ENCODE measurements around the gene CDCA4.

Gene CDCA4

DNA sequence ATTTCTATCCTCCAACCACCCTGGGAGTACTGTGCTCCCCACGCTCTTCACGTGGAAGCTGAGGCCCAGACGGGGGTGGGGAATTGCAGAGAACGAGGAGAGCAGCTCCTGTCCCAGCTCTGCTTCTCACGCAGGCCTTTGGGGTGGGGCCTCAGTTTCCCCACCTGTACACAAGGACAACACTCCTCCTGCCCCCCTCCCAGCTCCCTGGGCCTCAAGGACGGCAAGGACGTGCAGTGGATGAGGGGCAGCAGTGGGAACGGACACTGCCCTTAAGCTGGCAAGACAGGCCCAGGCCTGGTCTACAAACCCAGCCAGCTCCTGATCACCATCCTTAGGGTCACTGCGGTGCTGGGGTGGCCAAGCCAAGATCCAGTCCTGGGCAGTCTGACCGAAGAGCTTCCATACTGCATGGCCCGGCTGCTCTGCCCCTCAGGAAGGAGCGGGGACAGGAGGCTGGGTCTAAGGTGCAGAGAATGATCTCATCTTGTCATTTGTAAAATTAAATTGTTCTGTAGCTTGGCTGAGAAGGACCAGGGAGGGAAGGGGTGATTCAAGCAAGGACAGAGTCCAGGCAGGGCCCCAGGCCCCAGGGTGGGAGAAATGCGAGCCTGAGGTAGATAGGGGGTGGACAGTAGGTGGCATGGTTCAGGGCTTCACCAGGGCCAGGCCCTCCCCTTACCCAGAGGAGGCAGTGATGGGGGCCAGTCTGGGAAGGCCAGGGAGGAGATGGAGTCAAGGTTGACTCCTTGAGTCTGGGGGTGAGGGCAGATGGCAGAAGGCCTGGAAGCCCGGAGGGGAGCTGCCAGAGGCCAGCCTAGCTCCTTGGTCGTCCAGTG lies 36.6 kb downstream of the CDCA4 start:
- H3K79me1 ChIP-seq (ENCODE audit: low read length), result no peaks in the 10 kb centered on the region
- no peaks in the 10 kb centered on the region for H3K79me2 ChIP-seq (ENCODE audit: control insufficient read depth, insufficient read depth, low read length)
- H3K4ac ChIP-seq (ENCODE audit: low read depth, low read length), result no peak overlapping the region
- H3K56ac ChIP-seq (ENCODE audit: low read length), result peak overlapping the region; percentile 10
- H2AK5ac ChIP-seq (ENCODE audit: low read length), result no peak overlapping the region
- H3K4me2 ChIP-seq (ENCODE audit: low read length), result no peak overlapping the region
- H3K4me3 ChIP-seq (ENCODE audit: low read length), result no peak overlapping the region
- H3K36me3 ChIP-seq (ENCODE audit: control insufficient read depth, insufficient read depth, low read length), result no peaks in the 10 kb centered on the region
- H3K27ac ChIP-seq (ENCODE audit: low read depth, low read length), result no peak overlapping the region
- H3K23ac ChIP-seq (ENCODE audit: low read length), result no peak overlapping the region
- no peaks in the 10 kb centered on the region for H3K27me3 ChIP-seq (ENCODE audit: insufficient read depth, low read length, poor library complexity)
- H4K8ac ChIP-seq (ENCODE audit: low read depth, low read length), result no peak overlapping the region
- H4K5ac ChIP-seq (ENCODE audit: low read length), result no peak overlapping the region
- no CpG with 5 or more reads among the region's 15 CpGs for WGBS (ENCODE audit: extremely low coverage, insufficient coverage, low lambda C conversion rate)
- no peak for DNase-seq
- H3K9ac ChIP-seq (ENCODE audit: low read length), result no peak overlapping the region
- no peak overlapping the region for H2BK15ac ChIP-seq (replicated peaks; ENCODE audit: low read depth)
- no peak overlapping the region for H3K18ac ChIP-seq (ENCODE audit: low read length)
- H3K4me1 ChIP-seq (ENCODE audit: control insufficient read depth, low read depth, low read length), result no peaks in the 10 kb centered on the region
- H2BK120ac ChIP-seq (ENCODE audit: low read depth, low read length), result no peak overlapping the region
- no peak overlapping the region for H2BK5ac ChIP-seq (ENCODE audit: low read length)

DNA sequence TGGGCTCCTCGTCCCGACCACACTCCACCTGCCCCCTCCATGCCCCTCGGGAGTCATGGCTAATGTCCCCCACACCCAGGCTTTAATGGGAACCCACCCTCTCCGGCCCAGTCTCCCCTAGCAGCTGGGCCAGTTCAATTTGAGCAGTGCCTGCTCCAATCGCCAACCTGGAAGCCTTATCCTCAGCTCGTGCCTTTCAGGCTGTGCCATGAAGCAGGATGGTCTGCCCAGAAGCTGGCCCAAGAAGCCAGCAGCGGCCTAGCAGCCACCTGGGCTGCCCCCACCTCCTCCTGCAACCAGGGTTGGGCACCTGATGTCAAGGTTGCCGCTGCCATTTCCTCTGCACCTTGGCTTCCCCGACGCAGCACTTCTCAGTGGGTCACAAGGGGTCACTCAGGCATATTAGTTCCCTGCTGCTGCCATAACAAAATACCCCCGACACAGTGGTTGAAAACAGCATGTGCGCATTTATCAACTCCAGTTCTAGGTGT lies 37.6 kb downstream of the CDCA4 start:
- H4K8ac ChIP-seq (ENCODE audit: low read depth, low read length), result no peak overlapping the region
- no peak overlapping the region for H3K9ac ChIP-seq (ENCODE audit: low read length)
- no peak overlapping the region for H2BK5ac ChIP-seq (ENCODE audit: low read length)
- no CpG with 5 or more reads among the region's 12 CpGs for WGBS (ENCODE audit: extremely low coverage, insufficient coverage, low lambda C conversion rate)
- H4K5ac ChIP-seq (ENCODE audit: low read length), result no peak overlapping the region
- H3K4me1 ChIP-seq (ENCODE audit: control insufficient read depth, low read depth, low read length), result no peaks in the 10 kb centered on the region
- H3K79me1 ChIP-seq (ENCODE audit: low read length), result no peaks in the 10 kb centered on the region
- DNase-seq, result no peak
- no peak overlapping the region for H3K23ac ChIP-seq (ENCODE audit: low read length)
- no peak overlapping the region for H3K4me3 ChIP-seq (ENCODE audit: low read length)
- H3K4ac ChIP-seq (ENCODE audit: low read depth, low read length), result no peak overlapping the region
- no peak overlapping the region for H2BK120ac ChIP-seq (ENCODE audit: low read depth, low read length)
- no peak overlapping the region for H3K18ac ChIP-seq (ENCODE audit: low read length)
- H3K27ac ChIP-seq (ENCODE audit: low read depth, low read length), result no peak overlapping the region
- no peaks in the 10 kb centered on the region for H3K36me3 ChIP-seq (ENCODE audit: control insufficient read depth, insufficient read depth, low read length)
- H3K27me3 ChIP-seq (ENCODE audit: insufficient read depth, low read length, poor library complexity), result no peaks in the 10 kb centered on the region
- H3K79me2 ChIP-seq (ENCODE audit: control insufficient read depth, insufficient read depth, low read length), result no peaks in the 10 kb centered on the region
- H3K56ac ChIP-seq (ENCODE audit: low read length), result no peak overlapping the region
- H2BK15ac ChIP-seq (replicated peaks; ENCODE audit: low read depth), result no peak overlapping the region
- H3K4me2 ChIP-seq (ENCODE audit: low read length), result no peak overlapping the region
- H2AK5ac ChIP-seq (ENCODE audit: low read length), result no peak overlapping the region

DNA sequence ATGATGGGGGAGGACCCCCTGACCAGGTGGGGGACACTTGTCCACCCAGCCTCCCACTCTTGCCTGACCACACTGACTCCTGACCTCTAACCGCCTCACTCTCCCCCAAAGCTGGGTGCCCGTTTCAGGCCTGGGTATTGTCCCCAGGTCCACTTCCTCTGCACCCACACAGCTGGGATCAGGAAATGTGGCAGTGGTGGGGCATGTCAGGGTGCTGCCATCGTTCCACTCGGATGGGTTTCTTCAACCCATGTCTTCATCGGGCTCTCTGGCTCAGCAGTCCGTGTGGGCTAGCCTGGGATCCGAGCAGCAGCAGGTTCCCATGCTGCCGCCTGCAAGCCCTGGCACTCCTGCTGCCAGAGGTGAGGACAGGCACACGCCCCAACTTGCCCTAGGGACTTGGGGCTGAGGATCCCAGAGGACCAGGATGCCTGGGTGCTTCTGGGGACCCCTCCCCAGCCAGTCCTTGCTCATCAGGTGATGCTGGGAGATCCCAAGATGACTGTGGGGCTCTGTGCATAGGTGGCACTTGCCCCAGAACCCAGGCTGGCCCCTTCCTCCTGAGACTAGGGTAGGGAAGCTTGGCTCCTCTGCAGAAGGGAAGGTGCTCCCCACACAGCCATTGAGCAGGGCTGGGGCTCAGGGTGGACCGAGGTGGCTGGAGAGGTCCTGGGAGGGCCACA lies 38.2 kb downstream of the CDCA4 start:
- Histone ChIP-seq H3K27ac (ENCODE audit: low read depth, low read length) (no peak overlapping the region), H3K9ac (ENCODE audit: low read length) (no peak overlapping the region)
- WGBS (ENCODE audit: extremely low coverage, insufficient coverage, low lambda C conversion rate), result no CpG with 5 or more reads among the region's 10 CpGs

DNA sequence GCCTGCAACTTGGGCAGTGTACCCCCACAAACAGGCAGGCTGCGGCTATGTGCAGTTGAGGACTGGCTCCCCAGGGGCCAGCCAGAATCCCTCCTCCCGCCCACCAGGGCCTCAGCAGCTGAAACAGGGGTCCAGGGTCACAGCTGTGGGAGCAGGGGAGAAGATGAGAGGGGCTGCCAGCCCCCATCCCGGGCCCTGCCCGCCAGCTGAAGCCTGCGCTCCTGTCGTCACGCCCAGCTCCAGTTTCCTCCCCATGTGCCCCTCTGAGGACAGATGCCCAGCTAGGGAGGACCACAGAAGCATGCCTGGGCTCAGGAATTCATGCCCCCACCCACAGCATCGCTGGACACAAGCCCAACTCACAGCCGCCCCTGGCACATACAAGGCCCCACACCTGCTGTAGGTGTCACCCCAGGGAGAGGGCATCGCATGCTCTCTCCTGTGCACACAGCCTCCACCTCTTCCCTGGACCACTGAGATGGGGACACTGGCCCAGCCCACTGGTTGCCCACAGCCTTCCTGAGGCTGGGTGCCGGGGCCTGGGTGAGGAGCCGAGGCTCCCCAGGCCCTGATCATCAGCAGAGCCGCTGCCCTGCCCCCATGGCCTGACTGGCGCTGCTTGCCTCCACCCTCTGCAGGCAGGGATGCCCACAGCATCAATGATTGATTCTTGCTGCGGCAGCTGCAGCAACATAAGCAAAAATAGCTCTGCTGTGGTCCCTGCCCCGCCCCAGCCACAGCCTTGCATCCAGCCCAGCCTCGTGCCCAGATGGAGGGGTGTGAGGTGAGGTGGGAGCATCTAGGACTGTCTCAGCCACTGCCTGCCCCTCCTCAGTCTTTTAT lies 39.0 kb downstream of the CDCA4 start:
- Histone ChIP-seq H3K9ac (ENCODE audit: low read length) (no peak overlapping the region), H3K79me1 (ENCODE audit: low read length) (no peaks in the 10 kb centered on the region), H3K36me3 (ENCODE audit: control insufficient read depth, insufficient read depth, low read length) (no peaks in the 10 kb centered on the region), H2BK15ac (replicated peaks; ENCODE audit: low read depth) (no peak overlapping the region), H2AK5ac (ENCODE audit: low read length) (no peak overlapping the region), H3K18ac (ENCODE audit: low read length) (no peak overlapping the region), H3K27ac (ENCODE audit: low read depth, low read length) (no peak overlapping the region), H2BK5ac (ENCODE audit: low read length) (no peak overlapping the region), H3K56ac (ENCODE audit: low read length) (no peak overlapping the region), H3K4me3 (ENCODE audit: low read length) (no peak overlapping the region), H4K5ac (ENCODE audit: low read length) (no peak overlapping the region), H3K4ac (ENCODE audit: low read depth, low read length) (no peak overlapping the region), H3K27me3 (ENCODE audit: insufficient read depth, low read length, poor library complexity) (no peaks in the 10 kb centered on the region), H2BK120ac (ENCODE audit: low read depth, low read length) (no peak overlapping the region), H3K23ac (ENCODE audit: low read length) (no peak overlapping the region), H3K79me2 (ENCODE audit: control insufficient read depth, insufficient read depth, low read length) (no peaks in the 10 kb centered on the region), H4K8ac (ENCODE audit: low read depth, low read length) (no peak overlapping the region), H3K4me1 (ENCODE audit: control insufficient read depth, low read depth, low read length) (no peaks in the 10 kb centered on the region), H3K4me2 (ENCODE audit: low read length) (no peak overlapping the region)
- no peak for DNase-seq
- WGBS (ENCODE audit: extremely low coverage, insufficient coverage, low lambda C conversion rate), result no CpG with 5 or more reads among the region's 17 CpGs

More for the DNA sequence above, 38.2 kb downstream of the CDCA4 start:
- H2BK15ac ChIP-seq (replicated peaks; ENCODE audit: low read depth), result no peak overlapping the region
- H2AK5ac ChIP-seq (ENCODE audit: low read length), result no peak overlapping the region
- H3K36me3 ChIP-seq (ENCODE audit: control insufficient read depth, insufficient read depth, low read length), result no peaks in the 10 kb centered on the region
- no peaks in the 10 kb centered on the region for H3K79me2 ChIP-seq (ENCODE audit: control insufficient read depth, insufficient read depth, low read length)
- no peak overlapping the region for H3K23ac ChIP-seq (ENCODE audit: low read length)
- H3K56ac ChIP-seq (ENCODE audit: low read length), result no peak overlapping the region
- H3K79me1 ChIP-seq (ENCODE audit: low read length), result no peaks in the 10 kb centered on the region
- H3K4ac ChIP-seq (ENCODE audit: low read depth, low read length), result no peak overlapping the region
- no peak overlapping the region for H3K4me3 ChIP-seq (ENCODE audit: low read length)
- no peak for DNase-seq
- no peaks in the 10 kb centered on the region for H3K27me3 ChIP-seq (ENCODE audit: insufficient read depth, low read length, poor library complexity)
- no peak overlapping the region for H2BK5ac ChIP-seq (ENCODE audit: low read length)
- H3K18ac ChIP-seq (ENCODE audit: low read length), result no peak overlapping the region
- H4K8ac ChIP-seq (ENCODE audit: low read depth, low read length), result no peak overlapping the region
- no peaks in the 10 kb centered on the region for H3K4me1 ChIP-seq (ENCODE audit: control insufficient read depth, low read depth, low read length)
- H4K5ac ChIP-seq (ENCODE audit: low read length), result no peak overlapping the region
- H3K4me2 ChIP-seq (ENCODE audit: low read length), result no peak overlapping the region
- H2BK120ac ChIP-seq (ENCODE audit: low read depth, low read length), result no peak overlapping the region

DNA sequence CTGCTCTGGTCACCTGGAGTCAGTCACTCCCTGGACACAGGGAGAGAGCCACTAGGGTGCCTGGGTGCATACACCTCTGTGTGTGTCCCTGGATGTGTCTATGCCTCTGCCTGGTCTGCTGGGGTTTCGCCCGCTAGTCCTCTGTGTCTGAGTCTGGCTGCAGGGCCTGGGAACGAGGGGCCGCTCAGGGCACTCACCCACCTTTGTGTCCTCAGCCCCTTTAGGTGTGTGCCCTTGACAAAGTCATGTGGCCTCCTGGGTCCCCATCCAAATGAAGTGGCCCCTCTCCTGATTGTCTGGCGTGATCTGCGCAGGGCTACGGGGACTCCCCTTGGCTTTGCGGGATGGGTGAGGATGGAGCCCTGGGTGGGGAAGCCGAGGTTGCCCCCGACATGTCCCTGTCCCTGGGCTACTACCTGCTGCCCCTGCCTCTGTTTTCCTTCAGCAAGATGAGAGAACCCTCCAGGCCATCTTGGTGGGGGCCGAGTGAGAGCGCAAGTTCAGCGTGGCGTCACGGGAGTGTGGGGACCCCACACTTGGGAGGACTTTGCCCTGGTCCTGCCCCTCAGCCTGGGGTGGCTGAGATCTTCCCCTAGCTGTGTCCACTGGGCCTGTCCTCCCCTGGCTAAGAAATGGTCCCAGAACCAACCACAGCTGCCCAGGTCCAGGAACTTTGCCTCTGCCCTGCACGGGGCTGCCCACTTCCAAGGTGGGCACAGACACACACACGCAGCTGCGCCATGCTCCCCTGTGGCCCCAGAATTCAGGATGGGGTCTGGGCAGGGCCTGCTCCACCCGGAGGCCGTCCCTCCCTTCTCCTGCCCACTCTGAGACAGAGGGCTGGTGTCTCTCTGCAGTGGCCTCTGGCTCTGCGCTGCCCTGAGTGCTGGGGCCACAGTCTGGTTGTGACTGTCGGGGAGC lies 40.0 kb downstream of the CDCA4 start:
- Histone ChIP-seq H2BK120ac (ENCODE audit: low read depth, low read length) (no peak overlapping the region), H2BK5ac (ENCODE audit: low read length) (no peak overlapping the region), H3K4me1 (ENCODE audit: control insufficient read depth, low read depth, low read length) (no peaks in the 10 kb centered on the region), H4K5ac (ENCODE audit: low read length) (no peak overlapping the region), H3K4me2 (ENCODE audit: low read length) (no peak overlapping the region), H3K23ac (ENCODE audit: low read length) (no peak overlapping the region), H3K4me3 (ENCODE audit: low read length) (no peak overlapping the region), H3K4ac (ENCODE audit: low read depth, low read length) (no peak overlapping the region), H3K36me3 (ENCODE audit: control insufficient read depth, insufficient read depth, low read length) (no peaks in the 10 kb centered on the region), H2AK5ac (ENCODE audit: low read length) (no peak overlapping the region), H3K27me3 (ENCODE audit: insufficient read depth, low read length, poor library complexity) (no peaks in the 10 kb centered on the region), H3K79me2 (ENCODE audit: control insufficient read depth, insufficient read depth, low read length) (no peaks in the 10 kb centered on the region), H3K56ac (ENCODE audit: low read length) (no peak overlapping the region), H2BK15ac (replicated peaks; ENCODE audit: low read depth) (no peak overlapping the region), H3K79me1 (ENCODE audit: low read length) (no peaks in the 10 kb centered on the region), H3K9ac (ENCODE audit: low read length) (no peak overlapping the region), H3K18ac (ENCODE audit: low read length) (no peak overlapping the region), H4K8ac (ENCODE audit: low read depth, low read length) (no peak overlapping the region), H3K27ac (ENCODE audit: low read depth, low read length) (no peak overlapping the region)
- no peak for DNase-seq
- WGBS (ENCODE audit: extremely low coverage, insufficient coverage, low lambda C conversion rate), result no CpG with 5 or more reads among the region's 22 CpGs
